Spleen (tissue), 11 donors: ENCODE measurements around the gene BCOR. TPM values are rescaled to one million over a fixed set of nuclear protein-coding genes. Genes with fewer than 3 reads are reported as not detected.

Experiments
- DNase-seq: peaks from one replicate; pipeline ENCODE4 v3.0.0-alpha.2; 2020
- H3K27ac ChIP-seq, 8 donors: fragments of 200-600 bp; sonication (generic) in 7 of 8; 1 replicate in 4 of 8; 2 replicates in 4 of 8; pipeline versions ENCODE4 v1.5.0 to v1.8.0; 2016 to 2021; ENCODE audit warnings: inconsistent platforms in 4 of 8, mild to moderate bottlenecking in 4 of 8, moderate library complexity in 1 of 8
- H3K27me3 ChIP-seq, 7 donors: fragments of 200-600 bp; sonication (generic) in 6 of 7; replicated peaks in 1 of 7; 1 replicate in 4 of 7; 2 replicates in 3 of 7; pipeline versions ENCODE4 v1.5.0 to v1.8.0; 2016 to 2021; ENCODE audit warnings: inconsistent platforms in 3 of 7, mild to moderate bottlenecking in 1 of 7
- H3K36me3 ChIP-seq, 6 donors: fragments of 200-600 bp; sonication (generic) in 5 of 6; 1 replicate in 4 of 6; 2 replicates in 2 of 6; pipeline versions ENCODE4 v1.5.0 to v1.8.0; 2016 to 2021; ENCODE audit warnings: inconsistent platforms in 2 of 6
- H3K4me1 ChIP-seq, 6 donors: fragments of 200-600 bp; sonication (generic) in 5 of 6; 1 replicate in 3 of 6; 2 replicates in 3 of 6; pipeline versions ENCODE4 v1.5.0 to v1.8.0; 2016 to 2021; ENCODE audit warnings: inconsistent platforms in 3 of 6
- H3K4me3 ChIP-seq, 8 donors: fragments of 200-600 bp; sonication (generic) in 7 of 8; 1 replicate in 4 of 8; 2 replicates in 4 of 8; pipeline versions ENCODE4 v1.5.0 to v1.8.0; 2016 to 2021; ENCODE audit warnings: inconsistent platforms in 4 of 8, mild to moderate bottlenecking in 4 of 8, moderate library complexity in 2 of 8
- H3K9me3 ChIP-seq, 8 donors: fragments of 200-600 bp; sonication (generic) in 7 of 8; 1 replicate in 4 of 8; 2 replicates in 4 of 8; pipeline versions ENCODE4 v1.5.0 to v1.8.0; 2016 to 2021; ENCODE audit warnings: inconsistent platforms in 4 of 8
- POLR2A ChIP-seq, 3 donors: fragments of 450-650 bp; IDR thresholded peaks; one replicate each; pipeline ENCODE4 v1.5.1; 2017; ENCODE audit warnings: antibody characterized with exemption in 3 of 3, mild to moderate bottlenecking in 1 of 3
- POLR2AphosphoS5 ChIP-seq, 3 donors: sonication (generic); formaldehyde crosslinking; IDR thresholded peaks; one replicate each; pipeline ENCODE4 v1.5.1; 2017; ENCODE audit warnings: antibody characterized with exemption in 3 of 3
- WGBS, 5 donors: extraction: QIAGEN DNeasy Blood & Tissue Kit in 3 of 5; methylation state at CpG; one replicate each; pipeline versions ENCODE4 v1.1.5 to v1.1.7; 2013 to 2018; 5-methylcytosine and 5-hydroxymethylcytosine counted together
- intact Hi-C: fragments of 100-400 bp; cut with DNase I; formaldehyde crosslinking; loops from one replicate; pipeline ENCODE4 v1.15.0; 2023; ENCODE audit warnings: low total_unique reads
- polyA plus RNA-seq, 3 donors: library from polyadenylated mRNA; stranded (reverse); fragments of 200-250 nt; gene quantifications; one replicate each; pipeline ENCODE4 v1.2.1, GENCODE V29; 2013
- total RNA-seq, 7 donors: library from RNA; depleted of rRNA in 3 of 7; stranded (reverse); fragments of >200 nt in 3 of 7; fragmentation: NEBNext Ultra II Directional in 4 of 7; extraction: Animal tissue kit (Norgen Biotek cat#: 25700) in 4 of 7; gene quantifications; one replicate each; pipeline versions ENCODE4 v1.1.0 to v1.2.1, GENCODE V29; 2016 to 2021
- TF ChIP-seq, protein P1 (sequence below), 11 experiments: fragments of 200-600 bp in 7 of 11; fragments of 450-650 bp in 4 of 11; sonication (generic) in 4 of 11; IDR thresholded peaks in 8 of 11; conservative IDR thresholded peaks in 3 of 11; 1 replicate in 7 of 11; 2 replicates in 4 of 11; pipeline versions ENCODE4 v1.4.0 to v1.8.0; 2016 to 2021; ENCODE audit warnings: antibody characterized with exemption in 11 of 11, inconsistent platforms in 4 of 11, mild to moderate bottlenecking in 1 of 11
- donor health status: healthy with polysubstance abuse.
- donor health status: DM: no; HTN: no; CAD: no; lungs with moderate emphysema.
- donor health status: DM: no; HTN: no; CAD: no.
- donor health status: Bipolar disorder and iron deficiency.
- donor health status: healthy.
- donor health status: DM: no; HTN: no; CAD: no.
- donor health status: DM: yes; HTN: yes; CAD: no.

Gene BCOR
- total and polyA plus RNA-seq, 10 donors: 8.3 to 38.6 (median 29.0) TPM

GRCh38 chrX:40143001-40143400 lies 45.2 kb upstream of the BCOR start:
- whole genome bisulfite sequencing, 5 donors: 53 to 96% (median 91%) methylated on average over 8 to 10 of the region's 10 CpGs
- Histone ChIP-seq H3K9me3 (no peaks in the 10 kb centered on the region), H3K27ac (no peak overlapping the region), H3K4me3 (no peak overlapping the region), H3K4me1 (peaks cover 0 to 41% (median 18%) of the 10 kb centered on the region in 6 donors), H3K27me3 (peaks cover 4 to 39% (median 24%) of the 10 kb centered on the region in 7 donors), H3K36me3 (no peaks in the 10 kb centered on the region)
- TF ChIP-seq POLR2A (IDR thresholded peaks at IDR 0.05) (no peak), POLR2AphosphoS5 (IDR thresholded peaks at IDR 0.05) (no peak)
- TF ChIP-seq, protein P1, sequence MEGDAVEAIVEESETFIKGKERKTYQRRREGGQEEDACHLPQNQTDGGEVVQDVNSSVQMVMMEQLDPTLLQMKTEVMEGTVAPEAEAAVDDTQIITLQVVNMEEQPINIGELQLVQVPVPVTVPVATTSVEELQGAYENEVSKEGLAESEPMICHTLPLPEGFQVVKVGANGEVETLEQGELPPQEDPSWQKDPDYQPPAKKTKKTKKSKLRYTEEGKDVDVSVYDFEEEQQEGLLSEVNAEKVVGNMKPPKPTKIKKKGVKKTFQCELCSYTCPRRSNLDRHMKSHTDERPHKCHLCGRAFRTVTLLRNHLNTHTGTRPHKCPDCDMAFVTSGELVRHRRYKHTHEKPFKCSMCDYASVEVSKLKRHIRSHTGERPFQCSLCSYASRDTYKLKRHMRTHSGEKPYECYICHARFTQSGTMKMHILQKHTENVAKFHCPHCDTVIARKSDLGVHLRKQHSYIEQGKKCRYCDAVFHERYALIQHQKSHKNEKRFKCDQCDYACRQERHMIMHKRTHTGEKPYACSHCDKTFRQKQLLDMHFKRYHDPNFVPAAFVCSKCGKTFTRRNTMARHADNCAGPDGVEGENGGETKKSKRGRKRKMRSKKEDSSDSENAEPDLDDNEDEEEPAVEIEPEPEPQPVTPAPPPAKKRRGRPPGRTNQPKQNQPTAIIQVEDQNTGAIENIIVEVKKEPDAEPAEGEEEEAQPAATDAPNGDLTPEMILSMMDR (IDR thresholded peaks at IDR 0.05 in 8 of 11, conservative IDR thresholded peaks at IDR 0.05 in 3 of 11): no peak
- intact Hi-C loops: no loop called here
- DNase-seq: no peak

DNA sequence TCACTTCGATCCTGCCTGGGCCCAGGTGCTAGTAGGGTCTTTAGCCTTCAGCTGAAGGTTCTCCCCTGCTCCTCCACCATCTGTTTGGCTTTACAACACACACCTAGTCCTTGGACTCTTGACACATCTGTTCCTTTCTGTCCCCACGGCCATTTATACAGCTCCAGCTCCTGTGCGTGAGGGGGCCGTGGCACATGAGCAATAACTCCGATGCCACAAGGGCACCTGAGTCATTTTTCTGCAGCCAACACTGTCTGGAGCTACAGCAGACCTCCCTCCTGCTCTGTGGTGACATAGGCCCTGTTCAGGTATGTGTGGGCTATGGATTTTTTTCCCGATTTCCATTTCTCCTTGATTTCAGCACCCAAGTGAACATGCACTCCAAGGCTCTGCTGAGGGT lies 44.7 kb upstream of the BCOR start:
- intact Hi-C loops: no loop called here
- Histone ChIP-seq H3K36me3 (no peaks in the 10 kb centered on the region), H3K9me3 (no peaks in the 10 kb centered on the region), H3K4me3 (no peak overlapping the region), H3K27ac (no peak overlapping the region), H3K4me1 (peaks cover 0 to 35% (median 16%) of the 10 kb centered on the region in 6 donors), H3K27me3 (peaks cover 4 to 33% (median 19%) of the 10 kb centered on the region in 7 donors)
- DNase-seq: no peak
- TF ChIP-seq, protein P1 (IDR thresholded peaks at IDR 0.05 in 8 of 11, conservative IDR thresholded peaks at IDR 0.05 in 3 of 11): no peak
- WGBS, 5 donors: 75 to 96% (median 85%) methylated on average over 6 of the region's 6 CpGs

DNA sequence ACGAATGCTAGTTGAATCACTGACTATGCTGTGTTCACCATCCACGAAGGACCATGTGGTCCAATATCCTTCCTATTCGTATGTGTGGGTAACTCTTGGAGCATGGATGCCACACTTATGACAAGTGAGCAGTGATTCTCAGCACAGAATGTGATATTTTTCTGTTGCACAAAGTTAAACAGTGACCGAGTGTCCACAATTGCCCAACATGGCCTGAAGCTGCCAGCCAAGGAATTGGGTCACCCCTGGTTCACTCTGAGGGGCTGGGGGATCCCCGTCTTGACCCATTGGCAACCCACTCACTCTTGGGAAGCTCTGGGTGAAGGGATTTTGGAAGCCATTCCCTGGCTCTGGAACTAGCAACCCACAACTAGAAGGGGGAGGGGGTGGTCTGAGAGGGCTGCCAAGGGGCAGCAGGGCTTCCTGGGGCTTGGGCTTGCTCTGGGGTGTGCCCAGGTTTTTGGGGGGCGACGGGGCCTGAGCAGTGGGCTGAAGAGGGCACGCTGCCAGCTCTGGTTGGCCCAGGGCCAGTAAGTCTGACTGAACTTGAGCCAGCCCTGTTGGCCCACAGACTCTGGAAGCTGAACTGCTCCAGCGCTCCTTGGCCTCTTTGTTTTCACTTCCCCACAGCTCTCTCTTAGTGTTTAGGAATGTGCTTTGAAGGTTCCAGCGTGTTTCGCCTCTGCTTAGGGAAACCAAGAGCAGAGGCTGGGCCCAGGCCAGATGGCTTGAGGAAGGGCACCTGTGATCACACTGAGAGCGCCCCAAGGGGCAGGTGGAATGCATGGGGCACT lies 43.1 kb upstream of the BCOR start:
- H3K36me3 ChIP-seq: no peaks in the 10 kb centered on the region
- TF ChIP-seq, protein P1 (IDR thresholded peaks at IDR 0.05 in 8 of 11, conservative IDR thresholded peaks at IDR 0.05 in 3 of 11): no peak
- TF ChIP-seq POLR2AphosphoS5 (IDR thresholded peaks at IDR 0.05) (no peak), POLR2A (IDR thresholded peaks at IDR 0.05) (no peak)
- DNase-seq: no peak
- no peak overlapping the region for H3K4me3 ChIP-seq
- H3K4me1 ChIP-seq: peaks cover 0 to 20% (median 5%) of the 10 kb centered on the region in 6 donors
- intact Hi-C loops: no loop called here
- H3K27me3 ChIP-seq: peaks cover 0 to 18% (median 10%) of the 10 kb centered on the region in 7 donors
- WGBS, 5 donors: 49 to 59% (median 56%) methylated on average over 4 to 12 of the region's 12 CpGs
- H3K9me3 ChIP-seq: no peaks in the 10 kb centered on the region
- no peak overlapping the region for H3K27ac ChIP-seq

- Histone ChIP-seq H3K36me3 (no peaks in the 10 kb centered on the region), H3K27me3 (no peaks in the 10 kb centered on the region), H3K4me3 (no peak overlapping the region), H3K4me1 (no peaks in the 10 kb centered on the region), H3K27ac (no peak overlapping the region), H3K9me3 (no peaks in the 10 kb centered on the region)
- no peak for DNase-seq
- intact Hi-C loops: no loop called here
- 75 to 81% (median 79%) methylated on average over 7 of the region's 7 CpGs for WGBS, 5 donors
- no peak for TF ChIP-seq POLR2A (IDR thresholded peaks at IDR 0.05)
- no peak for TF ChIP-seq POLR2AphosphoS5 (IDR thresholded peaks at IDR 0.05)
- TF ChIP-seq, protein P1 (IDR thresholded peaks at IDR 0.05 in 8 of 11, conservative IDR thresholded peaks at IDR 0.05 in 3 of 11): no peak
Observed at GRCh38 chrX:40132751-40133150, 35.0 kb upstream of the BCOR start.
